Measurements from ENCODE around the gene CREB3L2.
"Not testable (repeated sequence)": the region's sequence is repeated elsewhere in the genome, so short reads cannot be mapped to it uniquely, and the experiment has no call there.

CREB3L2 gene

GRCh38 chr7:137923380-137923779, 78.5 kb downstream of the CREB3L2 start:
- Histone ChIP-seq H3K27me3 (ENCODE audit: control insufficient read depth, insufficient read depth, low read length) (no peaks in the 10 kb centered on the region), H3K4me3 (ENCODE audit: low read length) (no peak overlapping the region), H3K9ac (ENCODE audit: low read length) (no peak overlapping the region), H3K9me3 (ENCODE audit: control insufficient read depth, low read depth, low read length) (no peaks in the 10 kb centered on the region), H3K36me3 (ENCODE audit: control insufficient read depth, low read depth, low read length) (peaks cover 4% of the 10 kb centered on the region), H3K4me1 (ENCODE audit: control insufficient read depth, low read depth, low read length) (peaks cover 8% of the 10 kb centered on the region), H3K27ac (ENCODE audit: low read length) (no peak overlapping the region)

GRCh38 chr7:137920637-137921399, 81.1 kb downstream of the CREB3L2 start:
- H3K4me1 ChIP-seq (ENCODE audit: control insufficient read depth, low read depth, low read length), result peaks cover 8% of the 10 kb centered on the region
- H3K36me3 ChIP-seq (ENCODE audit: control insufficient read depth, low read depth, low read length), result peaks cover under 1% of the 10 kb centered on the region
- H3K27me3 ChIP-seq (ENCODE audit: control insufficient read depth, insufficient read depth, low read length), result no peaks in the 10 kb centered on the region
- H3K4me3 ChIP-seq (ENCODE audit: low read length), result no peak overlapping the region
- H3K27ac ChIP-seq (ENCODE audit: low read length), result no peak overlapping the region
- H3K9me3 ChIP-seq (ENCODE audit: control insufficient read depth, low read depth, low read length), result no peaks in the 10 kb centered on the region
- H3K9ac ChIP-seq (ENCODE audit: low read length), result no peak overlapping the region

DNA sequence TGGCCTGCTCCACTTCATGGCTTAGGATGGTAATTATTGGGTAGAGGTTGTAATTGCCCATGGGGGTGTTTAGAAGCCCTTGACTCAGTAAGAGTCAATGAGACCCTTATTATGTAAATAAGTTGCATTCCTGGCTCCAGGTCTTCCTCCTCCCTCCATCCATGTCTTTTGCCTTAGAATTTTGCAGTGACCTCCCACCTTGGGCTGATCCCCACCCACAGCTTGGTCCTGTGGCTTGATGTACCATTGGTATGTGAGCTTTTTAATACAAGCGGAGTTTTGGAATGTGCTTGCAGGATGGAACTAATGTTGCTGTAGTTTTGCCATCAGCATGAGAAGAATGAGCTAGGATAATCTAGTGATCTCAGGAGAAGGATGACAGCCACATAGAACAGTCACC, 81.9 kb downstream of the CREB3L2 start:
- Histone ChIP-seq H3K9ac (ENCODE audit: low read length) (no peak overlapping the region), H3K27me3 (ENCODE audit: control insufficient read depth, insufficient read depth, low read length) (no peaks in the 10 kb centered on the region), H3K4me1 (ENCODE audit: control insufficient read depth, low read depth, low read length) (peaks cover 8% of the 10 kb centered on the region), H3K4me3 (ENCODE audit: low read length) (no peak overlapping the region), H3K9me3 (ENCODE audit: control insufficient read depth, low read depth, low read length) (no peaks in the 10 kb centered on the region), H3K27ac (ENCODE audit: low read length) (no peak overlapping the region), H3K36me3 (ENCODE audit: control insufficient read depth, low read depth, low read length) (peaks cover 7% of the 10 kb centered on the region)

DNA sequence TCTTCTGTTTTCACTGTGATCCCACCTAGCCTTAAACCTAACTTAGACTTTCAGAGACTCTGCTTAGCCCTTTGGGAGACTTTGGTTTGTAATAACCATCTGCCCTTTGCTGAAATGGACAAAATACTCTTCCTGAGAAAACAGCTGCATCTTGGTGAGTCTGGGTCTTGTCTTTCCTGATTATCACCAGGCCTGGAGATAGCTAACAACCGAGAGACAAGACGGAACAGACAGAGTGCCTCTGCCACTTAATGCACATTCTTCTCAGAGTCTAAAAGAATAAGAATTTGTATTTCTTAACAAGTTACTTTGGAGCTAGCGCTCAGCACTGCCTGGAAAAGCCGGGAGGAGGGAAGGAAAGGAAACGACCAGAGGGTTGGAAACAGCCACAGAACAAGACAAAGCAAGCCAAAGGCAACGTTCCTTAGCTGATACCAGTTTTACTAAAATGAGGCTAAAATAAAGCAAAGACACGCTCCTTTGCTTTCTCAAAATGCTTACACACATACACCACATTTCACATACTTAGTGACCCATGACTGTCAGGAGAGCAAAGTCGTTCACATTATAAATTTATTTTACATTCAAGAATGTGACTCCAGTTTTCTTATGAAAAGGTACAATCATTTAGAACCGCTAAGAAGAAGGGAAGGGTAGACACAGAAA, 84.8 kb downstream of the CREB3L2 start:
- no peak overlapping the region for H3K27ac ChIP-seq (ENCODE audit: low read length)
- H3K9ac ChIP-seq (ENCODE audit: low read length), result no peak overlapping the region
- H3K36me3 ChIP-seq (ENCODE audit: control insufficient read depth, low read depth, low read length), result peaks cover 20% of the 10 kb centered on the region
- no peaks in the 10 kb centered on the region for H3K9me3 ChIP-seq (ENCODE audit: control insufficient read depth, low read depth, low read length)
- H3K27me3 ChIP-seq (ENCODE audit: control insufficient read depth, insufficient read depth, low read length), result no peaks in the 10 kb centered on the region
- no peak overlapping the region for H3K4me3 ChIP-seq (ENCODE audit: low read length)
- H3K4me1 ChIP-seq (ENCODE audit: control insufficient read depth, low read depth, low read length), result peaks cover 8% of the 10 kb centered on the region

DNA sequence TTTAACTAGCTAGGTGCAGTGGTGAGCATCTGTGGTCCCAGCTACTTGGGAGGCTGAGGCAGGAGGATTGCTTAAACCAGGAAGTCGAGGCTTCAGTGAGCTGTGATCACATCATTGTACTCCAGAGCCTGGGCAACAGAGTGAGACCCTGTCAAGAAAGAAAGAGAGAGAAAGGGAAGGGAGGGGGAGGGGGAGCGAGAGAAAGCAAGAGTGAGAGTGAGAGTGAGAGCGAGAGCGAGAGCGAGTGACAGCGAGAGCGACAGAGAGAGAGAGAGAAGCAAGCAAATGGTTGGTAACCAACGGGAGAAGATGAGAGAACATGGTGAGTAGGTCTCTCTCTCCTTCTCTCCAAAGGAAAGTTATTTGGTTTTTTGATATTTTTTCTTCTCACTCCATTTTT, 85.3 kb downstream of the CREB3L2 start:
- Histone ChIP-seq H3K27ac (ENCODE audit: low read length) (no peak overlapping the region), H3K9ac (ENCODE audit: low read length) (no peak overlapping the region), H3K27me3 (ENCODE audit: control insufficient read depth, insufficient read depth, low read length) (no peaks in the 10 kb centered on the region), H3K9me3 (ENCODE audit: control insufficient read depth, low read depth, low read length) (no peaks in the 10 kb centered on the region), H3K36me3 (ENCODE audit: control insufficient read depth, low read depth, low read length) (peaks cover 24% of the 10 kb centered on the region), H3K4me3 (ENCODE audit: low read length) (no peak overlapping the region), H3K4me1 (ENCODE audit: control insufficient read depth, low read depth, low read length) (peaks cover 8% of the 10 kb centered on the region)

- Histone ChIP-seq H3K4me3 (ENCODE audit: low read length) (no peak overlapping the region), H3K27ac (ENCODE audit: low read length) (no peak overlapping the region), H3K9ac (ENCODE audit: low read length) (no peak overlapping the region), H3K36me3 (ENCODE audit: control insufficient read depth, low read depth, low read length) (peaks cover 35% of the 10 kb centered on the region), H3K9me3 (ENCODE audit: control insufficient read depth, low read depth, low read length) (no peaks in the 10 kb centered on the region), H3K27me3 (ENCODE audit: control insufficient read depth, insufficient read depth, low read length) (no peaks in the 10 kb centered on the region), H3K4me1 (ENCODE audit: control insufficient read depth, low read depth, low read length) (peaks cover 5% of the 10 kb centered on the region)
These were observed 86.6 kb downstream of the CREB3L2 start for GRCh38 chr7:137915266-137915665.

- H3K36me3 ChIP-seq (ENCODE audit: control insufficient read depth, low read depth, low read length), result peaks cover 40% of the 10 kb centered on the region
- H3K4me3 ChIP-seq (ENCODE audit: low read length), result no peak overlapping the region
- H3K4me1 ChIP-seq (ENCODE audit: control insufficient read depth, low read depth, low read length), result no peaks in the 10 kb centered on the region
These were observed 87.9 kb downstream of the CREB3L2 start for GRCh38 chr7:137913985-137914384.

GRCh38 chr7:137909042-137909441, 92.8 kb downstream of the CREB3L2 start:
- H3K27ac ChIP-seq (ENCODE audit: low read length), result no peak overlapping the region
- H3K36me3 ChIP-seq (ENCODE audit: control insufficient read depth, low read depth, low read length), result peaks cover 53% of the 10 kb centered on the region
- H3K4me1 ChIP-seq (ENCODE audit: control insufficient read depth, low read depth, low read length), result no peaks in the 10 kb centered on the region
- H3K9me3 ChIP-seq (ENCODE audit: control insufficient read depth, low read depth, low read length), result peaks cover 2% of the 10 kb centered on the region
- no peak overlapping the region for H3K4me3 ChIP-seq (ENCODE audit: low read length)
- no peak overlapping the region for H3K9ac ChIP-seq (ENCODE audit: low read length)
- H3K27me3 ChIP-seq (ENCODE audit: control insufficient read depth, insufficient read depth, low read length), result no peaks in the 10 kb centered on the region

More at GRCh38 chr7:137913985-137914384, 87.9 kb downstream of the CREB3L2 start:
- Histone ChIP-seq H3K9me3 (ENCODE audit: control insufficient read depth, low read depth, low read length) (no peaks in the 10 kb centered on the region), H3K9ac (ENCODE audit: low read length) (no peak overlapping the region), H3K27ac (ENCODE audit: low read length) (no peak overlapping the region), H3K27me3 (ENCODE audit: control insufficient read depth, insufficient read depth, low read length) (no peaks in the 10 kb centered on the region)

DNA sequence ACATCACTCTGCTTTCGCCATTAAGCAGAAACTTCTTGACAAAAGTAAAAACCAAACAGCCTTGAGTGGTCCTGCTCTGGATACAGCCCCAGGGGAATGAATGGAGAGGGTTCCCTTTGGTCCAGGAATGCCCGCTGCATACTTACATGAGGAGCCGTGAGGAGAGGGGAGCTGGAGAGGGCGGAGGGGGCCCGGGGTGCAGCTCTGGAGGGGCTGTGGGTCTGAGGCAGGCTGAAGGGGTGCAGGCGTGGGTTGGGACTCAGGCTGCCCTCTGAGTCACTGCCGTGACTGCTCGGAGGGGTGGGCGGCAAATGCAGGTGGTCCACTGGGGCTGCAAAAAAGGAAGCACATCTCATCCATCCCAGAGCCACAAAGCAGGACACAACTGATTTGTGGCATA, 93.8 kb downstream of the CREB3L2 start:
- H3K4me3 ChIP-seq (ENCODE audit: low read length), result no peak overlapping the region
- no peak overlapping the region for H3K27ac ChIP-seq (ENCODE audit: low read length)
- H3K36me3 ChIP-seq (ENCODE audit: control insufficient read depth, low read depth, low read length), result peaks cover 53% of the 10 kb centered on the region
- H3K9me3 ChIP-seq (ENCODE audit: control insufficient read depth, low read depth, low read length), result peaks cover 2% of the 10 kb centered on the region
- H3K9ac ChIP-seq (ENCODE audit: low read length), result no peak overlapping the region
- no peaks in the 10 kb centered on the region for H3K27me3 ChIP-seq (ENCODE audit: control insufficient read depth, insufficient read depth, low read length)
- H3K4me1 ChIP-seq (ENCODE audit: control insufficient read depth, low read depth, low read length), result no peaks in the 10 kb centered on the region

DNA sequence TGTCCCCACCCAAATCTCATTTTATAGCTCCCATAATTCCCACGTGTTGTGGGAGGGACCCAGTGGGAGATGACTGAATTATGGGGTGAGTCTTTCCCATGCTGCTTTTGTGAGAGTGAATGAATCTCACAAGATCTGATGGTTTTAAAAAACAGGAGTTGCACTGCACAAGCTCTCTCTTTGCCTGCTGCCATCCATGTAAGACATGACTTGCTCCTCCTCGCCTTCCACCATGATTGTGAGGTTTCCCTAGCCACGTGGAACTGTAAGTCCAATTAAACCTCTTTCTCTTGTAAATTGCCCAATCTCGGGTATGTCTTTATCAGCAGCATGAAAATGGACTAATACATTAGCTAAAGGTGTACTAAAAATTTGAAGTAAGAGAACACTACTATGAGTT, 95.2 kb downstream of the CREB3L2 start:
- H3K27me3 ChIP-seq (ENCODE audit: control insufficient read depth, insufficient read depth, low read length); H3K4me3 ChIP-seq (ENCODE audit: low read length); H3K9me3 ChIP-seq (ENCODE audit: control insufficient read depth, low read depth, low read length); H3K27ac ChIP-seq (ENCODE audit: low read length); H3K4me1 ChIP-seq (ENCODE audit: control insufficient read depth, low read depth, low read length); H3K9ac ChIP-seq (ENCODE audit: low read length): not testable (repeated sequence)
- peaks cover 40% of the 10 kb centered on the region for H3K36me3 ChIP-seq (ENCODE audit: control insufficient read depth, low read depth, low read length)

DNA sequence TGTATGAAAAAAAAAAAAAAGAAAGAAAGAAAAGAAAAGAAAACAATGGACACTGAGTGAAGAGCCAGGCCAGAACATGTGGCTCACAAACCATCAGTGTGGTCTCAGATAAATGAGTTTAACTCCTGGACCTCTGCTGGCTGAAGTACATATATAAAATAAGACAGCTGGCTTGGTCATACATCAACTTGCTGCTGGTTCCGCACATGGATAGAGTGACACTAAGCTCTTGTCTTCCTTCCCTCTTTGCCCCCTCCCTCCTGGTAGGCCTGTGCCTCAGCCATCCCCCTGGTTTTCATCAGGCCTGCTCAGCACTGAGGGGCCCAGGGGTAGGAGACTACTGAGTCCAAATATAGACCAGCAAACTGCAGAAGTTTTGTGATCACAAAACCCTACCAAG, 97.1 kb downstream of the CREB3L2 start:
- Histone ChIP-seq H3K4me3 (ENCODE audit: low read length) (no peak overlapping the region), H3K27me3 (ENCODE audit: control insufficient read depth, insufficient read depth, low read length) (no peaks in the 10 kb centered on the region), H3K27ac (ENCODE audit: low read length) (no peak overlapping the region), H3K9me3 (ENCODE audit: control insufficient read depth, low read depth, low read length) (peaks cover 2% of the 10 kb centered on the region), H3K4me1 (ENCODE audit: control insufficient read depth, low read depth, low read length) (peaks cover 3% of the 10 kb centered on the region), H3K36me3 (ENCODE audit: control insufficient read depth, low read depth, low read length) (peaks cover 34% of the 10 kb centered on the region), H3K9ac (ENCODE audit: low read length) (no peak overlapping the region)

All from iPS-18a (cell line).